Heart right ventricle (tissue), 16 donors: ENCODE data around the gene PTX4. TPM values are rescaled to one million over a fixed set of nuclear protein-coding genes. Genes with fewer than 3 reads are reported as not detected.

ENCODE experiments used
- ATAC-seq, 8 donors: fragments of 200-7000 bp; cut with Tn5 transposase; one replicate each; pipeline ENCODE4 v1.9.1; 2020; ENCODE audit warnings: mild to moderate bottlenecking in 8 of 8, moderate library complexity in 8 of 8, moderate number of reproducible peaks in 1 of 8
- DNase-seq, 2 donors: peaks; one replicate each; pipeline ENCODE4 v3.0.0-alpha.2; 2020
- H3K27ac ChIP-seq, 10 donors: fragments of 200-600 bp; sonication (generic) in 2 of 10; one replicate each; pipeline versions ENCODE4 v1.5.0 to v1.8.0; 2020 to 2022; ENCODE audit warnings: mild to moderate bottlenecking in 3 of 10
- H3K27me3 ChIP-seq, 7 donors: fragments of 200-600 bp; one replicate each; pipeline ENCODE4 v1.8.0; 2021 to 2022; ENCODE audit warnings: mild to moderate bottlenecking in 2 of 7
- H3K36me3 ChIP-seq, 9 donors: fragments of 200-600 bp; sonication (generic) in 1 of 9; one replicate each; pipeline versions ENCODE4 v1.5.0 to v1.8.0; 2020 to 2022; ENCODE audit warnings: mild to moderate bottlenecking in 2 of 9
- H3K4me1 ChIP-seq, 9 donors: fragments of 200-600 bp; sonication (generic) in 1 of 9; one replicate each; pipeline versions ENCODE4 v1.5.0 to v1.8.0; 2020 to 2022; ENCODE audit warnings: mild to moderate bottlenecking in 4 of 9
- H3K4me3 ChIP-seq, 10 donors: fragments of 200-600 bp; sonication (generic) in 2 of 10; one replicate each; pipeline versions ENCODE4 v1.5.0 to v1.8.0; 2020 to 2022; ENCODE audit warnings: mild to moderate bottlenecking in 7 of 10, moderate library complexity in 2 of 10
- H3K9me3 ChIP-seq, 11 donors: fragments of 200-600 bp in 10 of 11; sonication (generic) in 2 of 11; one replicate each; pipeline versions ENCODE4 v1.5.0 to v1.8.0; 2013 to 2022; ENCODE audit warnings: mild to moderate bottlenecking in 2 of 11, control low read depth in 1 of 11, moderate library complexity in 1 of 11
- CTCF ChIP-seq, 9 donors: fragments of 200-600 bp; sonication (generic) in 2 of 9; IDR thresholded peaks; one replicate each; pipeline versions ENCODE4 v1.5.0 to v1.8.0; 2021 to 2022; ENCODE audit warnings: antibody characterized with exemption in 9 of 9, mild to moderate bottlenecking in 5 of 9, moderate library complexity in 1 of 9
- WGBS, 2 donors: extraction: QIAGEN DNeasy Blood & Tissue Kit; methylation state at CpG; one replicate each; pipeline ENCODE4 v1.1.7; 2013; ENCODE audit warnings: inconsistent platforms in 1 of 2; 5-methylcytosine and 5-hydroxymethylcytosine counted together
- intact Hi-C, 10 donors: fragments of 100-400 bp; cut with DNase I; formaldehyde crosslinking; loops; one replicate each; pipeline versions ENCODE4 v1.11.1 to v1.14.2; 2022
- polyA plus RNA-seq, 2 donors: library from polyadenylated mRNA; stranded (reverse); fragments of 200-250 nt; gene quantifications; one replicate each; pipeline ENCODE4 v1.2.3, GENCODE V29; 2013
- total RNA-seq, 10 donors: library from RNA; stranded (reverse); fragmentation: NEBNext Ultra II Directional in 3 of 10; extraction: Animal tissue kit (Norgen Biotek cat#: 25700) in 3 of 10; gene quantifications; one replicate each; pipeline versions ENCODE4 v1.2.1 to v1.2.4, GENCODE V29; 2021 to 2023
- donor health status: Arrhythmogenic right ventricular cardiomyopathy.
- donor health status: ischemic (EF 13 %, LVEDD 7.1; RV severe dilation, severe dysfunction).
- donor health status: healthy with polysubstance abuse.
- donor health status: DM: no; HTN: yes; CAD: no.
- donor health status: DM: no; HTN: no; CAD: no.
- donor health status: ischemic (EF 25% LVEDD 6.9; RV normal size, moderate dysfunction).
- donor health status: ischemic (EF 25% LVEDD 5.7; RV mildly dilated, moderate dysfunction).
- donor health status: healthy.
- donor health status: DM: yes; HTN: yes; CAD: no.
- donor health status: Ischemic cardiomyopathy.
- donor health status: ischemic (EF 35%, LVEDD 5.7; RV mildly dilated, moderate dysfunction).
- donor health status: nonischemic (EF 11% LVEDD 7.7; RV severe dilation, severe dysfunction).
- donor health status: DM: yes; HTN: yes; CAD: no.
- donor health status: PGD.
- donor health status: ischemic (EF 29% LVEDD 5.4; RV normal size, mild dysfunction).
- donor health status: nonischemic (EF 23%, LVEDD 6.1; RV moderate dilation, normal function).

PTX4 gene
- total and polyA plus RNA-seq, 12 donors = not detected

GRCh38 chr16:1532771-1533170 is 44.0 kb upstream of the PTX4 start:
- intact Hi-C loops = loop anchor here in 6 of 10 donors (1.0 to 5.0 kb wide), 5 partner anchors 13 to 80 kb away; partner anchors contain the start of genes CRAMP1 (in 3 of the 6), IFT140 (in 3 of the 6) and TELO2 (in 3 of the 6)
- no peak for TF ChIP-seq CTCF (IDR thresholded peaks at IDR 0.05)
- peak overlapping the region in 9 of 10 donors; percentile 71 to 94 (median 90) for H3K4me3 ChIP-seq
- 38 to 49% methylated on average over 10 of the region's 10 CpGs for WGBS, 2 donors
- H3K27me3 ChIP-seq = peaks cover 0 to 30% (median 0%) of the 10 kb centered on the region in 7 donors
- peak in 1 of 2 donors; percentile 42 for DNase-seq
- no peaks in the 10 kb centered on the region for H3K9me3 ChIP-seq
- H3K4me1 ChIP-seq = peaks cover 36 to 77% (median 75%) of the 10 kb centered on the region in 9 donors
- peak in 6 of 8 donors; percentile 1 to 32 (median 3) for ATAC-seq
- H3K36me3 ChIP-seq = peaks cover 0 to 27% (median 6%) of the 10 kb centered on the region in 9 donors
- peak overlapping the region; percentile 87 to 99 (median 95) for H3K27ac ChIP-seq

GRCh38 chr16:1532081-1532760 is 43.5 kb upstream of the PTX4 start:
- 12 to 13% methylated on average over 28 of the region's 28 CpGs for WGBS, 2 donors
- H3K4me1 ChIP-seq = peaks cover 41 to 77% (median 73%) of the 10 kb centered on the region in 9 donors
- peaks cover 0 to 21% (median 3%) of the 10 kb centered on the region in 9 donors for H3K36me3 ChIP-seq
- H3K27me3 ChIP-seq = peaks cover 0 to 30% (median 0%) of the 10 kb centered on the region in 7 donors
- no peaks in the 10 kb centered on the region for H3K9me3 ChIP-seq
- no peak for TF ChIP-seq CTCF (IDR thresholded peaks at IDR 0.05)
- peak; percentile 24 to 86 (median 67) for ATAC-seq
- intact Hi-C loops = loop anchor here in 6 of 10 donors (1.0 to 5.0 kb wide), 5 partner anchors 13 to 80 kb away; partner anchors contain the start of genes CRAMP1 (in 3 of the 6), IFT140 (in 3 of the 6) and TELO2 (in 3 of the 6)
- DNase-seq = peak; percentile 69 to 84
- H3K4me3 ChIP-seq = peak overlapping the region; percentile 1 to 94 (median 88)
- H3K27ac ChIP-seq = peak overlapping the region; percentile 87 to 99 (median 95)

- intact Hi-C loops = loop anchor here in 6 of 10 donors (5.0 kb wide), 3 partner anchors 34 to 81 kb away; partner anchors contain the start of genes CRAMP1 (in 3 of the 6), IFT140 (in 3 of the 6) and TELO2 (in 3 of the 6)
- peak in 1 of 2 donors; percentile 33 for DNase-seq
- 61 to 69% methylated on average over 14 of the region's 14 CpGs for WGBS, 2 donors
These were observed 42.8 kb upstream of the PTX4 start for GRCh38 chr16:1531638-1531910.

More at GRCh38 chr16:1531638-1531910, 42.8 kb upstream of the PTX4 start:
- H3K27me3 ChIP-seq = peaks cover 0 to 30% (median 0%) of the 10 kb centered on the region in 7 donors
- no peak for ATAC-seq
- H3K4me3 ChIP-seq = peak overlapping the region in 9 of 10 donors; percentile 1 to 94 (median 90)
- H3K36me3 ChIP-seq = peaks cover 0 to 15% (median 0%) of the 10 kb centered on the region in 9 donors
- no peaks in the 10 kb centered on the region for H3K9me3 ChIP-seq
- peaks cover 45 to 77% (median 71%) of the 10 kb centered on the region in 9 donors for H3K4me1 ChIP-seq
- peak overlapping the region; percentile 87 to 99 (median 95) for H3K27ac ChIP-seq
- TF ChIP-seq CTCF (IDR thresholded peaks at IDR 0.05) = no peak
